Activated naive CD4-positive, alpha-beta T cell treated with anti-CD3 and anti-CD28 coated beads for 36 hours (primary cell): Measurements from ENCODE around the gene ZFYVE21. TPM values are rescaled to one million over a fixed set of nuclear protein-coding genes. Genes with fewer than 3 reads are reported as not detected.

Experiments
- CTCF ChIA-PET: fragments of 350-600 bp; sonication (Branson Sonifier 250); formaldehyde crosslinking; loops from one replicate; lab custom pipeline; 2021; ENCODE audit warnings: antibody characterized with exemption; lab: Charles Lee
- DNase-seq: peaks from one replicate; pipeline ENCODE4 v3.0.0-alpha.2; 2020
- H3K27ac Mint-ChIP-seq: one replicate; pipeline ENCODE4 v1.8.0; 2021; ENCODE audit warnings: mild to moderate bottlenecking, mixed read lengths
- H3K27me3 Mint-ChIP-seq: one replicate; pipeline ENCODE4 v1.8.0; 2021; ENCODE audit warnings: low read depth, mixed read lengths
- H3K36me3 Mint-ChIP-seq: one replicate; pipeline ENCODE4 v1.8.0; 2021; ENCODE audit warnings: low read depth, mixed read lengths
- H3K4me1 Mint-ChIP-seq: one replicate; pipeline ENCODE4 v1.8.0; 2021; ENCODE audit warnings: low read depth, mixed read lengths
- H3K4me3 Mint-ChIP-seq: one replicate; pipeline ENCODE4 v1.8.0; 2021; ENCODE audit warnings: mild to moderate bottlenecking, moderate library complexity, mixed read lengths
- H3K9me3 Mint-ChIP-seq: one replicate; pipeline ENCODE4 v1.8.0; 2021; ENCODE audit warnings: mixed read lengths
- intact Hi-C: fragments of 100-400 bp; cut with micrococcal nuclease; formaldehyde crosslinking; loops from one replicate; pipeline ENCODE4 v1.15.1; 2023
- total RNA-seq, 2 experiments: library from RNA; stranded (reverse); gene quantifications; one replicate each; pipeline ENCODE4 v1.2.3, GENCODE V29; 2021

The ZFYVE21 gene
- total RNA-seq, 2 experiments from 2014 or later: 9.1 to 10.4 TPM

DNA sequence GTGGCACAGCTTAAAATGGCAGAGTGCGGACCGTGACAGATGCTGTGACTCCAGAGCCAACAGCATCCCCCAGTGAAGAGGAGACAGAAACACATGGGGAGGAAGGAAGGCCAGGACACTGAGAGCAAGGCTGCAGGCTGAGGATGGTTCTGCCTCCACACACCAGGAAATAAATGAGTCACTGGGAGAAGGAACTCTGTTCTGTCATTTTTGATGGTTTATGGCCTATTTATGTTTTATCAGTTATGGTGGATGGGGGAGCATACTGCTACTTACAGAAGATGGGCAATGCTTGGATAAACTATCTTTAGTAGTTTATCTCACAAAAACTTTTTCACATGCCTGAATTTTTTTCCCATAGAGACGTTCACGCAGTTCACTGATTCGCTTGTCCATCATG, 33.8 kb downstream of the ZFYVE21 start:
- no peak overlapping the region for H3K27ac Mint-ChIP-seq
- no peak overlapping the region for H3K4me3 Mint-ChIP-seq
- H3K27me3 Mint-ChIP-seq: no peaks in the 10 kb centered on the region
- CTCF ChIA-PET: no interaction called here
- no peaks in the 10 kb centered on the region for H3K36me3 Mint-ChIP-seq
- peaks cover 17% of the 10 kb centered on the region for H3K4me1 Mint-ChIP-seq
- intact Hi-C loops: no loop called here
- DNase-seq: no peak
- H3K9me3 Mint-ChIP-seq: no peaks in the 10 kb centered on the region

DNA sequence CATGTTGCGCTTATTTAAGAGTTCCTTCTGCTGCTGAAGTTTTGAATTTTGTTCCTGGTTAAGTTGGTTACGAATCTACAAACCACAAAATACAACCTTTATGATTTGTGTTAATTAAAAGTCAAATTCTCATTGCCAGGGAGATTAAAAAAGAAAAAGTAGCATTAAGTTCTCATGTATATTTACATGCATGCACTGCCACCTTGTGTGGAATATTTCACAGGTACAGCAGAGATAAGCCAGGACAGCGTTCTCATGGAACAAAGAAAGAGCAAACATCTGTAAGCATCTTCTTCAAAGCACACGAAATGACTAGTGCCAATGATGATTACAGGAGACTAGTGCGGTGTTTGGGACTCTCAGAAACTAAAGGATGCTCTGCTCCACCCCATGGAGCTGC, 34.2 kb downstream of the ZFYVE21 start:
- CTCF ChIA-PET: no interaction called here
- intact Hi-C loops: no loop called here

GRCh38 chr14:103753774-103754173, 38.2 kb downstream of the ZFYVE21 start:
- H3K27ac Mint-ChIP-seq: no peak overlapping the region
- CTCF ChIA-PET: no interaction called here
- intact Hi-C loops: no loop called here
- no peaks in the 10 kb centered on the region for H3K36me3 Mint-ChIP-seq
- DNase-seq: no peak
- H3K4me3 Mint-ChIP-seq: no peak overlapping the region
- peaks cover 10% of the 10 kb centered on the region for H3K4me1 Mint-ChIP-seq
- H3K27me3 Mint-ChIP-seq: no peaks in the 10 kb centered on the region
- H3K9me3 Mint-ChIP-seq: no peaks in the 10 kb centered on the region

More for the DNA sequence above, 34.2 kb downstream of the ZFYVE21 start:
- H3K4me1 Mint-ChIP-seq: peaks cover 17% of the 10 kb centered on the region
- H3K36me3 Mint-ChIP-seq: no peaks in the 10 kb centered on the region
- DNase-seq: no peak
- H3K27ac Mint-ChIP-seq: no peak overlapping the region
- no peak overlapping the region for H3K4me3 Mint-ChIP-seq
- no peaks in the 10 kb centered on the region for H3K9me3 Mint-ChIP-seq
- H3K27me3 Mint-ChIP-seq: no peaks in the 10 kb centered on the region

DNA sequence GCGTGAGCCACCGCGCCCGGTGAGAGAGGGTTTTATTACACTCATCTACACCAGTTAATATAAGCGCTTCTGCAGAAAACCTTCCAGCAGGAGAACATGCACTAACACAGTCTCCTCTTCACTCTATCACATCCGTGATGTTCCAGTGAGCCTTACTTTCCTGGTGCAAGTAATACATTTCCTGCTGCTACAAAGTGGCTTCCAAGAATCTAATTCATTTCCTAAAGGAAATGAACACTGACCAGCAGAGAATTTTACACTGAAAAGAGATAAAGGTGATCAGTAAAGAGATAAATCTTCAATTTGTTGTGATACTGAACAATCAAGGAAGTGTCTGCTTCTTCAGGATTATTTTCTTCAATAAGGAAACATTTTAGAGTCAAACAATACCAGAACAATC, 39.5 kb downstream of the ZFYVE21 start:
- no peaks in the 10 kb centered on the region for H3K9me3 Mint-ChIP-seq
- no peaks in the 10 kb centered on the region for H3K27me3 Mint-ChIP-seq
- DNase-seq: no peak
- no peak overlapping the region for H3K4me3 Mint-ChIP-seq
- no peaks in the 10 kb centered on the region for H3K36me3 Mint-ChIP-seq
- intact Hi-C loops: no loop called here
- no peak overlapping the region for H3K27ac Mint-ChIP-seq
- peaks cover 3% of the 10 kb centered on the region for H3K4me1 Mint-ChIP-seq
- CTCF ChIA-PET: no interaction called here

- Mint-ChIP-seq H3K4me1 (peaks cover 3% of the 10 kb centered on the region), H3K27ac (no peak overlapping the region), H3K4me3 (no peak overlapping the region), H3K36me3 (no peaks in the 10 kb centered on the region), H3K27me3 (no peaks in the 10 kb centered on the region), H3K9me3 (no peaks in the 10 kb centered on the region)
- CTCF ChIA-PET: interaction anchor here (0.6 to 1.0 kb wide), 3 partner anchors 47 to 1089 kb away, joined by 3 read pairs; no protein-coding TSS in a partner anchor
- intact Hi-C loops: no loop called here
- DNase-seq: no peak
These were observed 42.6 kb downstream of the ZFYVE21 start for GRCh38 chr14:103758059-103758776.

DNA sequence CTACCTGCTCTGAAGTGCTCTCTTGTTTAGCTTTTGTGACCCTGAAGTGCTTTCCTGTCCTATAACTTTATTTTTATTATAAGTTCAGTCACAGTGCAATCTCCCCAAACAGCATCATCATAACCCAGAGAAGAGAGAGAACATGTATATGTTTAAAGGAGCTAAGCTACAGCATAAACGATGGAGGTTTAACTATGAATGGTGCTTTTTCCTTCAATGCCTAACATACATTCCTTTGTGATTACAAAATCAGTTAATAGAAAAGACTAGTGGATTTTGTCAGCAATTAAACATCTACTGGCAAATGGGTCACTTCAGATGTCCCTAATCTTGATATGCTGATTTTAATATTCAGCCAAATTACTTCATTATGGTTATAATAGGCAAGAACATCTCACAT, 46.4 kb downstream of the ZFYVE21 start:
- Mint-ChIP-seq H3K4me1 (no peaks in the 10 kb centered on the region), H3K27ac (no peak overlapping the region), H3K36me3 (no peaks in the 10 kb centered on the region), H3K9me3 (no peaks in the 10 kb centered on the region), H3K4me3 (no peak overlapping the region), H3K27me3 (no peaks in the 10 kb centered on the region)
- CTCF ChIA-PET: no interaction called here
- no peak for DNase-seq
- intact Hi-C loops: no loop called here

DNA sequence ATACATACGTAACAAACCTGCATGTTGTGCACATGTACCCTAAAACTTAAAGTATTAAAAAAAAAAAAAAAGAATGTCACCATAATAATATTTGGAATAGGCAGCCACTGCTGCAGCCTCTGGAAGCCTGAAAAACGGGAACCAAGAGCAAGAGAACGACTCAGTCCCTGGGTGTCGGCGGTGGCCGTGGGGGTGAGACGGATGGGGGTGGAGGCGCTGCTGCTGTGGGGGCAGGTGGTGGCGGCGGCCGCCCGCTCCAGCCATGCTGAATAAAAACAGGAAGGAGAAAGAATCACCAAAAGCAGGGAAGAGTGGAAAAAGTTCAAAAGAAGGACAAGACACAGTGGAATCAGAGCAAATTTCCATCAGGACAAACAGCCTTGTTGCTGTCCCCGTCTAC, 46.9 kb downstream of the ZFYVE21 start:
- Mint-ChIP-seq H3K9me3 (no peaks in the 10 kb centered on the region), H3K4me1 (no peaks in the 10 kb centered on the region), H3K4me3 (no peak overlapping the region), H3K27me3 (no peaks in the 10 kb centered on the region), H3K27ac (no peak overlapping the region), H3K36me3 (no peaks in the 10 kb centered on the region)
- CTCF ChIA-PET: no interaction called here
- intact Hi-C loops: no loop called here
- DNase-seq: no peak

DNA sequence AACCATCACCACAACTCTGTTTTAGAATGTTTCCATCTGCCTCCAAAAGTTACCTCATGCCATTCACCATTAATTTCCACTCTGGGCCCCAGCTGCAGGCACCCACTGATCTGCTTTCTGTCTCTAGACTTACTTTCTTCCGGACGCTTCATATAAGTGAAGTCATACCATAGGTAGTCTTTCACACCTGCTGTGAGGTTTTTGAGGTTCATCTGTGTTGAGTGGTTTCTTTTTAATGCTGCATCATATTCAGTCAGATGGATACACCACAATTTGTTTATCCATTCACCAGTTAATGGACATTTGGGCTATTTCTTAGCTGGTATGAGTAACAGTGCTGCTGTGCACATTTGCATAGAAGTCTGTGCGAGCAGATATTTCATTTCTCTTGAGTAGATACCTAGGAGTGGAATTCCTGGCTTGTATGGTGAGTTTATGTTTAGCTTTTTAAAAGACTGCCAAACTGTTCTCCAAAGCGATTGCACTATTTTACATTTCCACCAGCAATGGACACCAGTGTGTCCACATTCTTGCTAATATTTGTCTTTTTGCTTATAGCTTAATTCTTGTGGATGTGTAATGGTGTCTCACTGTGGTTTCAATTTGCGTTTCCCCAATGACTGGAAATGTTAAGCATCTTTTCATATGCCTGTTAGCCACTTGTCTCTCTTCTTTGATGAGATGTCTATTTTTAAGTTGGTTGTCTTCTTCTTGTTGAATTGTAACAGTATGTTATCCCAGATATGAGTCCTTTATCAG, 48.3 kb downstream of the ZFYVE21 start:
- intact Hi-C loops: no loop called here
- Mint-ChIP-seq H3K27me3 (no peaks in the 10 kb centered on the region), H3K27ac (no peak overlapping the region), H3K9me3 (no peaks in the 10 kb centered on the region), H3K36me3 (no peaks in the 10 kb centered on the region), H3K4me3 (no peak overlapping the region), H3K4me1 (no peaks in the 10 kb centered on the region)
- DNase-seq: no peak
- CTCF ChIA-PET: interaction anchor here (0.9 to 1.3 kb wide), 2 partner anchors 44 to 137 kb away, joined by 3 to 4 read pairs; no protein-coding TSS in a partner anchor

- no peak for DNase-seq
- H3K36me3 Mint-ChIP-seq: no peaks in the 10 kb centered on the region
- intact Hi-C loops: no loop called here
- H3K9me3 Mint-ChIP-seq: no peaks in the 10 kb centered on the region
- no peak overlapping the region for H3K27ac Mint-ChIP-seq
- CTCF ChIA-PET: no interaction called here
- no peaks in the 10 kb centered on the region for H3K4me1 Mint-ChIP-seq
- H3K27me3 Mint-ChIP-seq: no peaks in the 10 kb centered on the region
- H3K4me3 Mint-ChIP-seq: no peak overlapping the region
These were observed 49.9 kb downstream of the ZFYVE21 start for GRCh38 chr14:103765526-103765925.

- Mint-ChIP-seq H3K36me3 (peaks cover 9% of the 10 kb centered on the region), H3K27ac (no peak overlapping the region), H3K4me3 (no peak overlapping the region), H3K4me1 (no peaks in the 10 kb centered on the region), H3K27me3 (no peaks in the 10 kb centered on the region), H3K9me3 (no peaks in the 10 kb centered on the region)
- DNase-seq: no peak
- intact Hi-C loops: no loop called here
- CTCF ChIA-PET: no interaction called here
These were observed 51.8 kb downstream of the ZFYVE21 start for GRCh38 chr14:103767336-103767894.

- Mint-ChIP-seq H3K27ac (no peak overlapping the region), H3K4me1 (no peaks in the 10 kb centered on the region), H3K27me3 (no peaks in the 10 kb centered on the region), H3K9me3 (no peaks in the 10 kb centered on the region), H3K4me3 (no peak overlapping the region), H3K36me3 (peaks cover 12% of the 10 kb centered on the region)
- DNase-seq: no peak
- intact Hi-C loops: no loop called here
- CTCF ChIA-PET: interaction anchor here (1.3 to 1.6 kb wide), 2 partner anchors 38 to 130 kb away, joined by 4 to 7 read pairs; no protein-coding TSS in a partner anchor
These were observed 54.9 kb downstream of the ZFYVE21 start for GRCh38 chr14:103770500-103770899.

GRCh38 chr14:103770902-103771301, 55.3 kb downstream of the ZFYVE21 start:
- H3K36me3 Mint-ChIP-seq: peaks cover 12% of the 10 kb centered on the region
- DNase-seq: no peak
- no peaks in the 10 kb centered on the region for H3K9me3 Mint-ChIP-seq
- no peak overlapping the region for H3K27ac Mint-ChIP-seq
- CTCF ChIA-PET: interaction anchor here (0.6 to 1.6 kb wide), 3 partner anchors 38 to 144 kb away, joined by 4 to 8 read pairs (median 7); no protein-coding TSS in a partner anchor
- intact Hi-C loops: no loop called here
- H3K27me3 Mint-ChIP-seq: no peaks in the 10 kb centered on the region
- no peak overlapping the region for H3K4me3 Mint-ChIP-seq
- no peaks in the 10 kb centered on the region for H3K4me1 Mint-ChIP-seq
